Calu3 (cell line): ENCODE results near the gene NUFIP2. TPM values are rescaled to one million over a fixed set of nuclear protein-coding genes. Genes with fewer than 3 reads are reported as not detected.
A peak's percentile ranks its signal among the peaks of the same experiment; 100 is the strongest.

Experiments
- BruUV-seq: library from RNA; stranded (reverse); fragments of 400-500 nt; replicated peaks from 2 replicates; lab custom pipeline; 2021; lab: Mats Ljungman, UMichigan
- CTCF ChIA-PET: fragments of 300-600 bp; sonication (Branson Sonifier 250); formaldehyde crosslinking; loops from one replicate; lab custom pipeline; 2022; ENCODE audit warnings: antibody characterized with exemption; lab: Charles Lee
- DNase-seq: peaks from one replicate; pipeline ENCODE4 v3.0.0; 2022
- H3K27ac Mint-ChIP-seq: one replicate; pipeline ENCODE4 v1.8.0; 2022; ENCODE audit warnings: mixed read lengths; ENCODE audit not compliant: unreplicated experiment
- H3K27me3 Mint-ChIP-seq: one replicate; pipeline ENCODE4 v1.8.0; 2022; ENCODE audit warnings: mixed read lengths; ENCODE audit not compliant: unreplicated experiment
- H3K36me3 Mint-ChIP-seq: one replicate; pipeline ENCODE4 v1.8.0; 2022; ENCODE audit warnings: mild to moderate bottlenecking, moderate library complexity, mixed read lengths; ENCODE audit not compliant: insufficient read depth, unreplicated experiment
- H3K4me1 Mint-ChIP-seq: one replicate; pipeline ENCODE4 v1.8.0; 2022; ENCODE audit warnings: mild to moderate bottlenecking, low read depth, mixed read lengths; ENCODE audit not compliant: unreplicated experiment
- H3K4me3 Mint-ChIP-seq: one replicate; pipeline ENCODE4 v1.8.0; 2022; ENCODE audit warnings: mild to moderate bottlenecking, low read depth, moderate library complexity, mixed read lengths; ENCODE audit not compliant: unreplicated experiment
- H3K9me3 Mint-ChIP-seq: one replicate; pipeline ENCODE4 v1.8.0; 2022; ENCODE audit warnings: low read depth, mixed read lengths; ENCODE audit not compliant: unreplicated experiment
- intact Hi-C: fragments of 100-400 bp; cut with micrococcal nuclease; formaldehyde crosslinking; loops from one replicate; pipeline ENCODE4 v1.10.0; 2022; ENCODE audit not compliant: unreplicated experiment
- total RNA-seq: library from RNA; stranded (reverse); gene quantifications from 2 replicates; pipeline ENCODE4 v1.2.3, GENCODE V29; 2022
- TF ChIP-seq, protein P1 (sequence below): fragments of 200-600 bp; IDR thresholded peaks from one replicate; pipeline ENCODE4 v1.8.0; 2022; ENCODE audit warnings: antibody characterized with exemption; ENCODE audit not compliant: unreplicated experiment

NUFIP2 gene
- total RNA-seq, 1 experiment from 2014 or later, result 92.9 TPM

DNA sequence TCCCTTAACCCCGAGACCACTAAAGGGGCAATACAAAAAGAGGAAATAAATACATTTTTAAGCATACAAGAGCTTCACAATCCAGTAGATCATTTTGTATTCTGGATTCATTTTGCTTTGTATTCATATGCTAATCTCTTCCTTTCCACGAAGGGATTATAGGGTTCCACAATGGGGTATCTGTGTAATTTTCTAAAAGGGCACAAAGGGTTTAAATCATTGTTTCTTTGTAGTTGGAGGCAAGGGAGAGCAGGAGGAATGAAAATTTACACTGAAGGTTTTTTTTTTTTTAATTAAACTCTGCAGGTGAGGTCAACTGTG, 592 bp upstream of the NUFIP2 start:
- TF ChIP-seq, protein P1, sequence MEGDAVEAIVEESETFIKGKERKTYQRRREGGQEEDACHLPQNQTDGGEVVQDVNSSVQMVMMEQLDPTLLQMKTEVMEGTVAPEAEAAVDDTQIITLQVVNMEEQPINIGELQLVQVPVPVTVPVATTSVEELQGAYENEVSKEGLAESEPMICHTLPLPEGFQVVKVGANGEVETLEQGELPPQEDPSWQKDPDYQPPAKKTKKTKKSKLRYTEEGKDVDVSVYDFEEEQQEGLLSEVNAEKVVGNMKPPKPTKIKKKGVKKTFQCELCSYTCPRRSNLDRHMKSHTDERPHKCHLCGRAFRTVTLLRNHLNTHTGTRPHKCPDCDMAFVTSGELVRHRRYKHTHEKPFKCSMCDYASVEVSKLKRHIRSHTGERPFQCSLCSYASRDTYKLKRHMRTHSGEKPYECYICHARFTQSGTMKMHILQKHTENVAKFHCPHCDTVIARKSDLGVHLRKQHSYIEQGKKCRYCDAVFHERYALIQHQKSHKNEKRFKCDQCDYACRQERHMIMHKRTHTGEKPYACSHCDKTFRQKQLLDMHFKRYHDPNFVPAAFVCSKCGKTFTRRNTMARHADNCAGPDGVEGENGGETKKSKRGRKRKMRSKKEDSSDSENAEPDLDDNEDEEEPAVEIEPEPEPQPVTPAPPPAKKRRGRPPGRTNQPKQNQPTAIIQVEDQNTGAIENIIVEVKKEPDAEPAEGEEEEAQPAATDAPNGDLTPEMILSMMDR, result no peak
- Mint-ChIP-seq H3K4me1 (peaks cover 14% of the 10 kb centered on the region), H3K36me3 (peaks cover 56% of the 10 kb centered on the region), H3K27me3 (no peaks in the 10 kb centered on the region), H3K9me3 (no peaks in the 10 kb centered on the region), H3K4me3 (peak overlapping the region; percentile 90), H3K27ac (peak overlapping the region; percentile 93)
- intact Hi-C loops, result no loop called here
- no peak for DNase-seq
- BruUV-seq, result TSS peak; percentile 98
- CTCF ChIA-PET, result interaction anchor here (0.5 to 1.2 kb wide), 9 partner anchors 11 to 513 kb away, joined by 3 to 6 read pairs (median 4); partner anchors contain the start of gene ANKRD13B

DNA sequence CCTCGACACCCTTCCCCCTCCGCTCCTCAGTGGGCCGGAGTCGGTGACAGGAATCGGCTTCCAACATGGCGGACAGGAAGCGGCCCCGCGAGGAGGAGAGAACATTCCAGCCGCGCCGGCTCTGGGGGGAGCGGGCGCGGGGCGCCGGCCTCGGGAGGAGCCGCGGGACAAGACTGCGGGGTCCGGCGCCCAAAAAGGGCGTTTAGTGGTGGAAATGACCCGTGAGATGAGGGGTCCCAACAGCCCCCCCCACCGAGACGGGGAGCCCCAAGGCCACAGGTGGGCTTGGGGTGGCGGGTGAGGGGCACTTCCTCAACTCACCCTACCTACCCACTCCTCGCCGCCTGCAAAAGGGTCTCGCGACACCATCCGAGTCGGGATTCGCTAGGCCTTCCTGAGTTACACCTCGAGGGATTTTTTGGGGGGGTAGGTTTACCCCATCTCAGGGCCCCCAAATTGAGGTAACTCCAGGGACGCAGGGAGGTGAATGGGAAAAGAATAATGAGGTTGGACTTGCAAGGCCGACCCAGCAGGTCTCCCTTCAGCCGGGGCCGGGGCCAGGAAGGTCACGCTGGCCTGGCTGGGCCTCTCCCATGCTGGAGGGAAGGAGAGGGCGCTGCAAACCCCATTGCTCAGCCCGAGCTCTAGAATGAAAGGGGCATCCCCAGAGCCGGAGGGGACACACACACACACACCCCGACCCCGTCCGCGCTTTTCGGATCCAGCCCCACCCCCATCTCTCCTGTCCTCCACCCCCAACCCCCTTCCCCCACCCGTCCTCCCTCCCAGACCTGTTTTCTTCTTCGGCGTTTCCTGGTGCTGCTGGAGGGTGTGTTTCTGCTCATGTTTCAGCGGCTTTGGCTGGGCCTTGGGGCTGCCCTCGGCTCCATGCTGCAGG, 707 bp downstream of the NUFIP2 start:
- TSS peak; percentile 19 for BruUV-seq
- Mint-ChIP-seq H3K27me3 (no peaks in the 10 kb centered on the region), H3K4me3 (peak overlapping the region; percentile 90), H3K9me3 (no peaks in the 10 kb centered on the region), H3K4me1 (peaks cover 24% of the 10 kb centered on the region), H3K36me3 (peaks cover 68% of the 10 kb centered on the region), H3K27ac (peak overlapping the region; percentile 93)
- CTCF ChIA-PET, result interaction anchor here (0.8 to 1.2 kb wide), 7 partner anchors 10 to 299 kb away, joined by 3 to 7 read pairs (median 4); partner anchors contain the start of gene ANKRD13B
- TF ChIP-seq, protein P1, result no peak
- peak; percentile 66 for DNase-seq
- intact Hi-C loops, result no loop called here

DNA sequence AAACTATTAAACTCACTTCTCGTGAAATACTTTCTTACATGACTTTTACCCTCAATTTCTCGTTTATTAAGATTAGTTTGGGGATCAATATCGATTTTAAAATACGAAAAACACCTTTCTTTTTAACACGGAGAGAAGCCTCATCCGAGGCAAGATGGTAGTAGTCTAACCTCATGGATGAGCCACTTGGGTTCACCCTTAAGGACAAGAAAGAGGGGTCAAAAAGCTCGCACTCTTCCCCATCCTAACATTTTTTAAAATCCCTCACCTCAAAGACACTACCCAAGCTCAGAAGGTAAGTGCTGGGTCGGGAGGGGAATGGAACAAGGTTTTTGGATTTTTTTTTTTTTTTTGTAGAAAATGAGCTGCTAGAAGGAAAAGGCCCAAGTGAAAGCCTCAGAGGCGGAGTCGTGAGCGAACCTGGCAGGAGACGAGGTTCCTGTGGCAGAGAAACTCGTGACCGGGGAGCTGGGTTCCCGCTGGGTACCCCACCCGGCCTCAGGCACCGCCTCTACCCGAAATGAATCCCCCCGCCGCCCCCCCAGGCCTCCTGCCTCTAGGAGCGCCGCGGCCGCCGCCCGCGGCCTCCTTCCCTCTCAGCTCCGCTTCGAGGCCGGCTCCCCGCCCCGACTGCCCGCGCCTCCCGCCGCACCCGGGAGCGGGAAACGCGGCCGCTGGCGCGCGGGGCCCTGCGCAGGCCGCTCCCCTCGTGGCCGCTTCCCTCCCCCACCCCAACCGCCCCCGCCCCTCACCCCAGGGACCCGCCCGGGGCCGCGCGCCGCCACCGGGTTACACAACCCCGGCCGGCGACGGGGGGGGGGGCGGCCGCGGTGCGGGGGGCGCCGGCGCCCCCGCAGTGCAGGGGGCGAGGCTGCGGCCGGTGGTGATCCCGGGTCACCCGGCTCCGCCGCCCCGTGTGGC, 1.6 kb downstream of the NUFIP2 start:
- Mint-ChIP-seq H3K27ac (peak overlapping the region; percentile 93), H3K4me3 (peak overlapping the region; percentile 90), H3K36me3 (peaks cover 77% of the 10 kb centered on the region), H3K4me1 (peaks cover 28% of the 10 kb centered on the region), H3K9me3 (no peaks in the 10 kb centered on the region), H3K27me3 (no peaks in the 10 kb centered on the region)
- no TSS peak for BruUV-seq
- peak; percentile 22 for DNase-seq
- TF ChIP-seq, protein P1, result no peak
- CTCF ChIA-PET, result interaction anchor here (0.7 to 1.2 kb wide), 4 partner anchors 49 to 245 kb away, joined by 3 to 7 read pairs (median 4); no protein-coding TSS in a partner anchor
- intact Hi-C loops, result no loop called here

DNA sequence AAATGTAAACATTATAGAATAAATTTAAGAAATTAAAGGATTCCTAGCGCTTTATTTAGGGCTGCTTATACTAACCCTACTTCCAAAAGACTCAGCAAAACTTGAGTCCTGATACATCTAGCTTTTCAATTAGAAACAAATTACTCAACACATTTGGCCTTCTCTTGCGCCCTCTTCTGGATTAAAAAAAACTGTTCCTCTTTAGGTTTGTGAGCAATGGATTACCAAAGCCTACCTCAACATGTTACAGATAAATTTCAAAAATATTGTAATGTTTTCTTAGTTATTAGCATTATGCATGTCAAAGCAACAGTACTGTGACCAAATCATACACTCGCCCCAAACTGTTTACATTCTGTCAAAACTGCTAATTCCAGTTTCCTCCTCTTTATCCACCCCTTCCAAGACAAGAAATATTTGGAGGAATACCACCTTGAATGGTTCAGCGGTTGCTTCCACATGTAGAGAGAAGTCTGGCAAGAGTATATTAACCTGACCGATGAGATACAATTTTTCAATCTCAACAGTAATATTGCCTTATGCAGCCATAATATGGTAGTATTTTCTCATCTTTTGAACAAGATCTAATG, 2.7 kb downstream of the NUFIP2 start:
- peak overlapping the region; percentile 90 for H3K4me3 Mint-ChIP-seq
- intact Hi-C loops, result loop anchor here (2.0 kb wide), 1 partner anchor 142 kb away; no protein-coding TSS in a partner anchor
- peaks cover 88% of the 10 kb centered on the region for H3K36me3 Mint-ChIP-seq
- no peaks in the 10 kb centered on the region for H3K27me3 Mint-ChIP-seq
- CTCF ChIA-PET, result interaction anchor here (0.7 to 1.0 kb wide), 9 partner anchors 22 to 167 kb away, joined by 3 to 11 read pairs (median 5); no protein-coding TSS in a partner anchor
- TF ChIP-seq, protein P1, result peak; percentile 34
- H3K4me1 Mint-ChIP-seq, result peaks cover 39% of the 10 kb centered on the region
- BruUV-seq, result no TSS peak
- no peaks in the 10 kb centered on the region for H3K9me3 Mint-ChIP-seq
- peak; percentile 44 for DNase-seq
- peak overlapping the region; percentile 93 for H3K27ac Mint-ChIP-seq
